ENCODE data around the gene C5orf34. TPM values are rescaled to one million over a fixed set of nuclear protein-coding genes. Genes with fewer than 3 reads are reported as not detected.

Gene C5orf34
- total and polyA plus RNA-seq, 2 donors (not counting 3 experiments of a cell fraction or from before 2014, with no cell fraction given) = 2.1 to 6.5 TPM

DNA sequence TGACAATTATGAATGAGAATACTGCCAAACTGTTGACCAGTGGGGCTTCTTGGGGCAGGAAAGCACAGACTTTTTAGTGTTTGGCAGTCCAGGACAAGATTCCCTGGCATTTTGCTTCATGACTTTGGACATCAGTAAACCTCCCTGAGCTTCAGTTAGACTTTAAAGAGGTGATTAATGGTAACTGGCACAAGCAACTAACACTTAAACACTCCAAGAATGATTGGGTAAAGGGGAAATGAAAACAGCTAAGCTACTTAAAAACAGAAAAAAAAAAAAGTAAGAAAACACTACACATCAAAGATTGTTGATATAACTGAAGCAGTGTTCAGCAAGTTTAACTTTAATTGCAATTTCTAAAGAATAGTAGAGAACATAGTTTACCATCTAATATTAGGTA is 28.5 kb upstream of the C5orf34 start:
- no peak for TF ChIP-seq MYC (IDR thresholded peaks at IDR 0.05; ENCODE audit: low read depth, low read length)
- TF ChIP-seq EZH2 (IDR thresholded peaks at IDR 0.05; ENCODE audit: borderline replicate concordance, low read depth, low read length, severe bottlenecking) = no peak
- Histone ChIP-seq H4K20me1 (replicated peaks; ENCODE audit: control insufficient read depth, extremely low read depth, insufficient read depth, low read length) (no peaks in the 10 kb centered on the region), H3K27ac (ENCODE audit: insufficient read depth, low read depth, low read length) (no peak overlapping the region), H2AFZ (ENCODE audit: low read depth, low read length) (no peak overlapping the region), H3K9me3 (replicated peaks; ENCODE audit: control insufficient read depth, insufficient read depth, low read length) (no peaks in the 10 kb centered on the region), H3K79me2 (ENCODE audit: control insufficient read depth, insufficient read depth, low read length) (peaks cover 20% of the 10 kb centered on the region), H3K4me3 (replicated peaks in 1 of 3; ENCODE audit: insufficient read depth in 1 of 3, low read depth in 1 of 3, low read length in 3 of 3) (no peak overlapping the region), H3K27me3 (ENCODE audit: control insufficient read depth in 2 of 2, insufficient read depth in 2 of 2, low read length in 2 of 2) (no peaks in the 10 kb centered on the region), H3K36me3 (ENCODE audit: control insufficient read depth in 2 of 2, extremely low read depth in 1 of 2, insufficient read depth in 2 of 2, low read length in 2 of 2) (peaks cover 15 to 37% of the 10 kb centered on the region in 2 experiments), H3K9ac (replicated peaks; ENCODE audit: extremely low read depth, insufficient read depth, low read length) (no peak overlapping the region), H3K9me1 (replicated peaks; ENCODE audit: control insufficient read depth, extremely low read depth, insufficient read depth, low read length) (no peaks in the 10 kb centered on the region), H3K4me2 (ENCODE audit: insufficient read depth, low read length) (no peak overlapping the region), H3K4me1 (ENCODE audit: control insufficient read depth, extremely low read depth, insufficient read depth, low read length) (no peaks in the 10 kb centered on the region)
- intact Hi-C loops (cut with micrococcal nuclease) (no loop called here), dilution Hi-C loops (cut with MboI; ENCODE audit: extremely low pct_ligation_motif_present, low sequenced_read_pairs) (no loop called here)
- ChIA-PET POLR2A (no interaction called here), CTCF (no interaction called here)
- no peak for DNase-seq (ENCODE audit: low read depth, low spot score)
- BruUV-seq (replicated peaks) = no TSS peak
- FAIRE-seq = no peak

DNA sequence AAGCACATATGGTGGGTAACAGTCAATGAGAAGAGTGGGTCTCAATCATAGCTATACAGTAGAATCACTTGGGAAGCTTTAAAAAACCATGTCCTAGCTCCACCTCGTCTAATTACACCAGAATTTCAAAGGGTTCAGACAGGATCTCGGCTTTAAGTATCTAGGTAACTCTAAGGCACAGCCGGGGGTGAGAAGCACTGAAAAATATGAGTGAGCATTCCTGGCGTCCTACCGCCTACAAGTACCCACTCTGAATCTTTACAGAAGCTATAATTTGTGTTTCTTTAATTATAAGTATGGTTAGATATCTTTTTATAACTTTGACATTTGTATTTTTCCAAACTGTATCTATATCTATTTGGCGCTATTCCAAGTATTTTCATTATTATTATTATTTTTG is 25.8 kb upstream of the C5orf34 start:
- POLR2A ChIA-PET = interaction anchor here (0.6 kb wide), 1 partner anchor 11 kb away, joined by 4 read pairs; no protein-coding TSS in a partner anchor
- Histone ChIP-seq H3K27me3 (ENCODE audit: control insufficient read depth in 2 of 2, insufficient read depth in 2 of 2, low read length in 2 of 2) (no peaks in the 10 kb centered on the region), H3K4me2 (ENCODE audit: insufficient read depth, low read length) (no peak overlapping the region), H2AFZ (ENCODE audit: low read depth, low read length) (no peak overlapping the region), H4K20me1 (replicated peaks; ENCODE audit: control insufficient read depth, extremely low read depth, insufficient read depth, low read length) (no peaks in the 10 kb centered on the region), H3K9ac (replicated peaks; ENCODE audit: extremely low read depth, insufficient read depth, low read length) (no peak overlapping the region), H3K9me1 (replicated peaks; ENCODE audit: control insufficient read depth, extremely low read depth, insufficient read depth, low read length) (no peaks in the 10 kb centered on the region), H3K4me1 (ENCODE audit: control insufficient read depth, extremely low read depth, insufficient read depth, low read length) (no peaks in the 10 kb centered on the region), H3K79me2 (ENCODE audit: control insufficient read depth, insufficient read depth, low read length) (peaks cover 13% of the 10 kb centered on the region), H3K27ac (ENCODE audit: insufficient read depth, low read depth, low read length) (no peak overlapping the region), H3K9me3 (replicated peaks; ENCODE audit: control insufficient read depth, insufficient read depth, low read length) (no peaks in the 10 kb centered on the region), H3K36me3 (ENCODE audit: control insufficient read depth in 2 of 2, extremely low read depth in 1 of 2, insufficient read depth in 2 of 2, low read length in 2 of 2) (peaks cover 6 to 28% of the 10 kb centered on the region in 2 experiments), H3K4me3 (replicated peaks in 1 of 3; ENCODE audit: insufficient read depth in 1 of 3, low read depth in 1 of 3, low read length in 3 of 3) (no peak overlapping the region)
- CTCF ChIA-PET = interaction anchor here (1.5 to 2.8 kb wide), 2 partner anchors 13 to 91 kb away, joined by 6 to 9 read pairs; no protein-coding TSS in a partner anchor
- dilution Hi-C loops (cut with MboI; ENCODE audit: extremely low pct_ligation_motif_present, low sequenced_read_pairs) (no loop called here), intact Hi-C loops (cut with micrococcal nuclease) (loop anchor here (2.0 kb wide), 1 partner anchor 48 kb away; no protein-coding TSS in a partner anchor)
- FAIRE-seq (no peak), DNase-seq (ENCODE audit: low read depth, low spot score) (no peak)
- TF ChIP-seq MAX (IDR thresholded peaks at IDR 0.05; ENCODE audit: insufficient read depth, insufficient read length) (no peak), FOS (IDR thresholded peaks at IDR 0.05; ENCODE audit: borderline replicate concordance, insufficient read depth, low read length) (no peak), POLR2A (IDR thresholded peaks at IDR 0.05; ENCODE audit: low read depth, low read length) (no peak), JUN (IDR thresholded peaks at IDR 0.05; ENCODE audit: borderline replicate concordance, insufficient read depth, insufficient read length, low read depth) (no peak)
- no TSS peak for BruUV-seq (replicated peaks)
